GM18951 (cell line): ENCODE results near the gene ZNF174.

Source experiments
- POLR2A ChIP-seq: IDR thresholded peaks from 4 replicates; pipeline ENCODE4 v1.6.1; 2011; ENCODE audit warnings: mild to moderate bottlenecking; ENCODE audit not compliant: insufficient read length, insufficient read depth; ENCODE audit errors: extremely low read depth
- in situ Hi-C: fragments of 300-500 bp; cut with MboI; formaldehyde crosslinking; loops from one replicate; pipeline ENCODE4 v1.12.0; 2022; ENCODE audit warnings: low sequenced_read_pairs, mixed read lengths, inconsistent platforms; ENCODE audit not compliant: unreplicated experiment

ZNF174 gene

DNA sequence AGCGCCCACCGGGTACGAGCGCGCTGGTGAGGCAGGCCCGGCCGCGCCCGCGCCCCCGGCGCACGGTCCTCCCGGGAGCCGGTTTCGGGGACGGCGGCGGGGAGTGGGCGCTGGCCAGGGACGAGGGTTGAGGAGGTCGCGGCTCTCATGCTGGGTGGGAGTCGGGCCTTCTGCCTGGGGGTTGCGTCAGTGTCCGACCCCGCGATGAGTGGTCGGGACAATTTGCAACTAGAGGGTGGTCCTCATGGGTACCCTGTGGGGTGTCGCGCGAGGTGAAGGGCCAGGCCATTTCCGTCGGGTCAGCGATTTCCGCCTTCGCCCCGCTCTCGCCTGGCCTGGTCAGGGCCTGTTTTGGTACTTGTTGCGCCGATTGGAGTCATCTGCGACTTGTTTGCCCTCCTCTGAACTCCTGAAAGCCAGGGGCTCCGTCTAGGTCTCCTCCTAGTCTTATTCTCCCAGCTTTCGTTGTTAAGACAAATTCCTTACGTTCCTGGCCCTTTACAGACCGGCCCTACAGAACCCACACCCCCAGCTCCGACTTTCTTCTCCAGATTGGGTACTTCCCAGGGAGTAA, 57.4 kb downstream of the ZNF174 start:
- no peak for TF ChIP-seq POLR2A
- in situ Hi-C loops: no loop called here

DNA sequence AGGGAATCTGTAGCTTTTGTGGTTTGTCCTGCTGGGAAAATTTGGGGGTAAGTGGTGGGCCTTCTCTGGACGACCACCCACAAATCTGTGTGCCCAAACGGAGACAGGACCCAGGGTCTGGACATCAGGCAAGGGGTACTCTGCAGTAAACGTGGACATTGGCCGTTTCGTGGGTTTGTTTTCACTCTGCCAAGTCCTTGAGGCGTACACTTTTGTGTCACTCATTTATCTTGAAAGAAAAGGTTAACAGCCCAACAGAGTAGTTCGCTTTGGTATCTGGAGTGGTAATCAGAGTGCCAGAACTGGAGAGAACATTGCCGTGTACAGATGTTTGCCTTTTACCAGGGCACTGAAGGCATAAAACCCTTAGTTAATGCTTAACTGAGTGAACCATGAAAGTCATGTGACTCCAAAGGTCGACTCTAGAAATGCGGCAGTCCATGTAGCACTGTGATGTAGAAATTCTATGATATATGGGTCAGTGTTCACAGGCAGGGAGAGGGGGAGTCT, 57.9 kb downstream of the ZNF174 start:
- in situ Hi-C loops: no loop called here
- TF ChIP-seq POLR2A: no peak
